Inflammatory macrophage (primary cell): ENCODE measurements around the gene FRY.
A peak's percentile ranks its signal among the peaks of the same experiment; 100 is the strongest.
"Not testable (repeated sequence)": the region's sequence is repeated elsewhere in the genome, so short reads cannot be mapped to it uniquely, and the experiment has no call there.

Experiments
- DNase-seq, 2 donors: peaks; one replicate each; pipeline ENCODE4 v3.0.0-alpha.2; 2020 to 2022
- total RNA-seq, 18 experiments: gene quantifications; one replicate each; lab custom pipeline; 2026; ENCODE audit warnings: mixed read lengths in 6 of 18, inconsistent platforms in 2 of 18; lab: John Stamatoyannopoulos, UW

The FRY gene
- total RNA-seq: 16.2 to 131 (median 30.1) reads per million in 18 experiments

DNA sequence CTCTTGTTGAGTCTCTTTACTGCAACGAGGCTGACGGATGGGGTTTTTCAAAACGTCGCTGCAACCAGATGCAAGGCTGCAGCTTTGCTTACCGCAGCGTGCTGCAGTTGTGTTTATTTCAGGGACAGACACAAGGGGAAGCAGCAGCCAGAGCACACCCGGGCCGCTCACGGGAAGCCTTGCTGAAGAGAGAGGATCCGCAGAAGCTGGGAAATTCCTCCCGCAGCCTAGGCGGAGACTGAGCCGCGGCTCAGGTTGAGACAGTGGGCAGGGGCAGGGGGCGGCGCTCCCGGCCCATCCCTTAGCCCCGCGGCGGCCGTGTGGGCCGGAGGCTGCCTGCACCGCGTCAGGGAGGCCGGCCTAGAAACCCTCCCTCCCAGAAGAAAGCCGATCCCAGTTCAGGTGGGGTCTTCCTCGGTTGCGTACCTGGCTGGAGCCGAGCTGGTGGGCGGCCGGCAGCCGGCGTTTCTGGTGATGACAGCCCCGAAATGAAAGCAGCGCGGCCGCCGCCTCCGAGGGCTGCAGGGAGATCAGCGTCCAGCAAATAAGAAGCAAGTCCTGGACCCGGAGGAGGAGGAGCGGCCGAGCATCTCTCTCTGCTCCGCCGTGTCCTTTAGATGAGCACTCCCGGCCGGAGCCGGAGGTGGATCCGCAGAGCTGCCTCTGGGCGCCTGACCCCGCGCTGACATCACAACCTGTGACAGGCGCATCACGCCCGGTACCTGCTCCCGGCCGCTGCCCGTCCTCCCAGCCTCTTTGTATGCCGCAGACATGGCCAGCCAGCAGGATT is at the start of gene FRY:
FRY (plus strand) TSS at position 750 of the 790 bp plus-strand sequence; CDS start at position 772, 22 bp downstream.
- peak; percentile 62 to 75 for DNase-seq

- DNase-seq: peak; percentile 8 to 18
Observed at GRCh38 chr13:31982124-31982523, 49.5 kb upstream of the FRY start.

GRCh38 chr13:31982540-31982939 is 49.0 kb upstream of the FRY start:
- DNase-seq: peak; percentile 88 to 96

- DNase-seq: not testable (repeated sequence)
Observed at GRCh38 chr13:31983696-31984095, 47.9 kb upstream of the FRY start.

- not testable (repeated sequence) for DNase-seq
Observed at GRCh38 chr13:31984388-31984787, 47.2 kb upstream of the FRY start.

DNA sequence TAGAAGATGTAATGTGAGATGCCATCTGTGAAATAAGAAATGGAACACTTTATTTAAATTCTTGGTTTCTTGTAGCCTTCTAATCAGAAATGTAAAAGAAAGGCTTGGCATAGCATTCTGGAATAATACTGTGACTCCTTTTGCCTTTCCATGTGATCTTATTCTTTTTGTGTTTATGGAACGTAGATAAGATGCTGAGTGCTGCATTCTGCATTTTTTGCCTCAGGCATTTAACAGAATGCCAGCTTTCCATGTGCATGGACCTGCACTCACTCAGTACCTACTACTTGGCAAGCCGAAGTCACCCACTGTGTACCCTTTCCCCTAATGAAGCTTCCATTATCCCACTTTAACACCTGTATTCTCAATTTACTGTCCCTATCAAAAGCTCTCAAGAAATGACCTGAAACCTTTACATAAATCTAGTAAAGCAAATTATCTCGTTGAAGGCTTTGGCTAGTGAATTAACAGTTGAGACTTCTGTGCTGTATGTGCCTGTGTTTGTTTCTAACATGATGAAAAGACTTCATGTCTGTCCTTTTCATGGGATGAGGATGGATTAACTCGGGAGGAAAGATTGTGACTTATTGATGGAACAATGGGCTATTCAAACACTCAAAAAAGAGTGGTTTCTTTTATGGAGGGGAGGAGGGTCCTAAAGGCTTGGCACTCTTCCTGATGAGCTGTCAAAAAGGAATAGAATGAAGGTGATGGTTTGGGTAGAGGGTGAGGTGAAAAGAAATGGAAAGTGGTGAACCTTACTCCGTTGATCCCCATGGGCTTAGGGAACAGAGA is 44.7 kb upstream of the FRY start:
- DNase-seq: no peak

GRCh38 chr13:31987535-31988170 is 43.9 kb upstream of the FRY start:
- DNase-seq: peak; percentile 53 to 57

DNA sequence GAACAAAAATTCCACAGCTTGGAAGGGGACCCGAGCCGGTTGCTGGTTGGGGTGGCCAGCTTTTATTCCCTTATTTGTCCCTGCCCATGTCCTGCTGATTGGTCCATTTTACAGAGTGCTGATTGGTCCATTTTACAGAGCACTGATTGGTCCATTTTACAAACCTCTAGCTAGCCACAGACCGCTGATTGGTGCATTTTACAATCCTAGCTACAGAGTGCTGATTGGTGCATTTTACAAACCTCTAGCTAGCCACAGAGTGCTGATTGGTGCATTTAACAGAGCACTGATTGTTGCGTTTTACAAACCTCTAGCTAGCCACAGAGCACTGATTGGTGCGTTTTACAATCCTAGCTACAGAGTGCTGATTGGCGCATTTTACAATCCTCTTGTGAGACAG is 37.2 kb upstream of the FRY start:
- not testable (repeated sequence) for DNase-seq

- no peak for DNase-seq
Observed at GRCh38 chr13:31996601-31997000, 35.0 kb upstream of the FRY start.

DNA sequence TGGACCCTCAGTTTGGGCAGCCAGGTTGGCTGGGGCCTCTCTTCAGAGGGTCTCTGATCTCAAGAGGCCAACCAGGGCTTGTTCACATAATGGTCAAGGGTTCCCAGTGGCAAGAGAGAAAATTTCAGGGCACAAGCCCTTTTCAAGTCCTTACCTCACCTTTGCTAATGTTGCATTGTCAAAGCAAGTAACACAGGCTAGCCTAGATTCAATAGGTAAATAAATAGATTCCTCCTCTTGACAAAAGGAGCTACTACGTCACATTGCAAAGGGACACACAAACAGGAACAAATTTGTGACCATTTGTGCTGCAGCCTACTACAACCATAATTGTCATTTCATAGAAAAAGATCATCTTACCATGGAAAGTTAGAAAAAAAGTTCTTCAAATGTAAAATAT is 33.9 kb upstream of the FRY start:
- no peak for DNase-seq

GRCh38 chr13:31998131-31998530 is 33.4 kb upstream of the FRY start:
- no peak for DNase-seq

GRCh38 chr13:32000754-32001153 is 30.8 kb upstream of the FRY start:
- not testable (repeated sequence) for DNase-seq

DNA sequence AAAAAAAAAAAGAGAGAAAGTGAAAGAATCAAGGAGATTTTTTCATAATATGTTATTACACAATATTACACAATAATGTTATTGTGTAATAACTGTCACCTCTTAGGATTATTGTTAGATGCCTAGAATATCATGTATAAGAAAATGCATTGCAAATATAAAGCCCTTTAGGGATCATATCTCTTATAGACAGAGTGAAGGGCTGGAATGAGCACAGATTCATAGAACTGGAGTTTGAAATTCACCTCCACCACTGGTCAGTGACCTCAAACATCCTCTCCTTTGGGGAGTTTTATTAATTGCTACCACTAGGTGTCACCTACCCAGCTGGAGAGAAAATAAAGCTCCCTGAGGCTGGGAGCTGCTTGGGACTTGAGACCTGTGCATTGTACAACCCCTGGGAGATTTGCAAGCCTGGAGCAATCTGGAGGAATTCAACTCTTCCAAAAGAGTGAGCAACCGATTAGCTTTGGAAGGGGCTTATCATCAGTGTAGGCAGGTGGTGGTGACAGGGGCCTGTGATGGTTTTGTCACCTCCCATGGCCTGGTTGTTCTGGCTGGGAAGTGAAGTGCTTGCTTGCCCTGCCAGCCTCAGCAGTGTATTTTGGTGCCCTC is 30.3 kb upstream of the FRY start:
- DNase-seq: peak; percentile 65 to 78

DNA sequence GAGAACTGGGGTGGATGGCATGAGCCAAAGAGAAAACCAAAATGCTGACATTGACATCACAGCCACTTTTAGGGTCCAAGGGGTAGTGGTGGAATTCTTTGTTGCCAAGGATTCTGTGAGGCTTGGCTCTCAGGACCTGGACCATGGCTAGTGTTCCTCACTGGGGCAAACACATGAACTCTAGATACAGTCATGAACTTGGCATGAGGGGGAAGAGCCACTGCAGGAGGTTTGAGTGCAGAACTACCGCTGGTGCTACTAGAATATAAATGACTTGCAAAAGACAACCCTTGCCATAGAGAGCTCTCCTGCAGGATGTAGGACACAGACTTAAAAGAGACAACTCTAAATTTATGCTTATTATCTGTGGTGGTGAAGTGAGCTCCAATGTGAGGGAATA is 29.8 kb upstream of the FRY start:
- DNase-seq: no peak

GRCh38 chr13:32002873-32003272 is 28.7 kb upstream of the FRY start:
- DNase-seq: no peak

DNA sequence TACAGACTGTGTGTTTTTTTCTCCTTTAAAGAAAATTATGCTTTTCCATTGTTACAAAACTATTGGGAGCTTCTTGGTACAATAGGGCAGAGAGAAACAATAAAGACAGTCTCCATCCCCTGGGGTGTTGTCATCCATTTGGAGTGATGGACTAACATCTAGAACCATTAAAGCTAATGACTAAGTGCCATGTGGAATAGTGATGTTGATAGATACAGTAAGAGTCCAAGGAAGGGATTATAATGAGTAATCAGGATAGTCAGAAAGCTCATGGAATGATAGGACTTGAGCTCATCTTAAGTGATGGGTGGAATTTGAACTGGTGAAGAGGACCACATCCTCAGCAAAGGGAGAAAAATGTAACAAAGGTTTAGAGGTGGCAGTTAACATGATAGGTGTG is 24.1 kb upstream of the FRY start:
- no peak for DNase-seq

DNA sequence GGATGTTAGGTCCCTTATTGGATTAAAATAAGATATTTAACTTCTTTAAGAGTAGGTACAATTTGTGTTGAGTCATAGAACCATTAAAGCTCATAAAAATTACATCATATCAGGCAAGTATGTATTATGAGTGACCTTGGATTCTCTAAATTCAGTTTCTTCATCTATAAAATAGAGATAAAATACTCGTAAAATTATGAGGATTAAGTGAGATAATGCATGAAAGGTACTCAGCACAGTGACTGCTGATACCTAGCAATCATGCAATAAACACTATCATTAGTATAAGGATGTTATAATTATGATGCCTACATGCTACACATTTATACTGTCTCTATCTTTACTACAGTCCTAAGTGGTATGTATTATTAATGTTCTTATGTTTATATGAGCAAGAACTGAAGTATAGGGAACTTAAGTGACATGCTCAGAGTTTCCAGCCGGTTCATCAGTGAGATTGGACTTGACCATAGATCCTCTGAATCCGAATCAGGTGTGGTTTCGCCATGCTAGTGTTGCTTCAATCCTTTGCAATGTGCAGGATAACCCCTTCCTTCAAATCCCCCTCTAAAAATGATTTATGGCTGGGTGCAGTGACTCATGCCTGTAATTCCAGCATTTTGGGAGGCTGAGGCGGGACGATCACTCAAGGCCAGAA is 22.9 kb upstream of the FRY start:
- no peak for DNase-seq

DNA sequence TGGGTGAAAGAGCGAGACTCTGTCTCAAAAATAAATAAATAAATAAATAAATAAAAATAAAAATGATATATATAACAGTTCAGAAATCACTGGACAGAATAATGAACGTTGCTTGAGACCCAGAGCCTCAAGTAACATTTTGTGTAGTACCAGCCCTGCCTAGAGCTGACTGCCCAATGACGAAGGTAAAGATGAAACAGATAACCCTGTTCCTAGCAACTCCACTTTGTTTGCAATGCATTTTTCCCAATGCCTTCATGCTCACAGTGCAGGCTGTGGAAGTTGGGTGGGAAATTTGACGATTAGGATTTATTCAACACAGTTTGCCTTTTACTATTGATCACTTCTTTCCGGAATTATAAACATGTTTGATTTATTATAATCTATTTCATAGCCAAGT is 22.2 kb upstream of the FRY start:
- DNase-seq: no peak

- no peak for DNase-seq
Observed at GRCh38 chr13:32010136-32010535, 21.4 kb upstream of the FRY start.

GRCh38 chr13:32011971-32012370 is 19.6 kb upstream of the FRY start:
- no peak for DNase-seq

DNA sequence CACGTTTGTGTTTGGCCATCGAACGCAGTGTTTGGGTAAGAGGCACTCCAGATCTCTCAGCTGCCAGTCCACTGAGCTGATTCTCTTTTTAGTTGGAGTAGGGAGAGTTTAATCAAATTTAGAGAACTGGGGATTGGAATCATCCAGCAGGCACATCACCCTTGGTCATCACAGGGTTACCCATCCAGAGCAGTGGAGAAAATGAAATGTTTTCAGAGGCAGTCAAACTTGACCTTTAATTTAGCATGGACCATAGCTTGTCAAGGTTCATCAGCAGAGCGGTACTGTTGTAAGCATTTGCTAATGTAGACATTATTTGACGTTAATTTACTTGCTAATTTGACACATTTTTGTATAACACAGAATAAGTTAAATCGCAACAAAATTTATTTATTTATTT is 18.4 kb upstream of the FRY start:
- no peak for DNase-seq

DNA sequence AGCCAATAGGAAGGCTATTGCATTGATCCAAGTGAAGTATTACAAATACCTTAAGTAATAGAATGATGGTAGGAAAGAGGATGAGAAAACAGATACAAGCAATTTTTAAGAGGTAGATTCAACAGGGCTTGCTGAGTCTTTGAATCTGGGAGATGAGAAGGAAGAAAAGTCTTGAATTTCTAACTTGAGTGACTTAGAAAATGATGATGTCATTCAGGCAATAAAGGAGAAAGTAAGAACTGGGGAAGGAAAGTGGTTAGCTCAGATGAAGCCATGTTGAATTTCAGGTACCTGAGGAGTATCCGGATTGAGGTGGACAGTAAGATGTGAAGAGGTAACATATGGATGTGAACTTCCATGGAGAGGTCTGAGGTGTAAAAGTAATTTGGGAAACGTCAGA is 15.5 kb upstream of the FRY start:
- no peak for DNase-seq
